ENCODE data around the gene C16orf54. TPM values are rescaled to one million over a fixed set of nuclear protein-coding genes. Genes with fewer than 3 reads are reported as not detected.
"Not testable (repeated sequence)": the region's sequence is repeated elsewhere in the genome, so short reads cannot be mapped to it uniquely, and the experiment has no call there.

The C16orf54 gene
- total RNA-seq, 1 experiment from 2014 or later: not detected

GRCh38 chr16:29698484-29699323 lies 47.1 kb downstream of the C16orf54 start:
- intact Hi-C loops (cut with micrococcal nuclease): no loop called here
- H3K36me3 Mint-ChIP-seq (ENCODE audit: insufficient read depth, unreplicated experiment): no peaks in the 10 kb centered on the region

GRCh38 chr16:29698042-29698441 lies 47.7 kb downstream of the C16orf54 start:
- H3K36me3 Mint-ChIP-seq (ENCODE audit: insufficient read depth, unreplicated experiment): no peaks in the 10 kb centered on the region
- no peak for DNase-seq (ENCODE audit: unreplicated experiment)
- ChIA-PET POLR2A (interaction anchor here (0.5 to 1.3 kb wide), 3 partner anchors 20 to 120 kb away, joined by 3 read pairs; no protein-coding TSS in a partner anchor), CTCF (interaction anchor here (1.3 to 3.0 kb wide), 2 partner anchors 122 to 334 kb away, joined by 3 to 25 read pairs; partner anchors contain the start of genes MVP and TLCD3B)
- intact Hi-C loops (cut with micrococcal nuclease): no loop called here
- no peak for TF ChIP-seq CTCF (IDR thresholded peaks at IDR 0.05; ENCODE audit: unreplicated experiment)
- no peak overlapping the region for H3K27ac Mint-ChIP-seq (ENCODE audit: low read depth, unreplicated experiment)
- no peak overlapping the region for H3K4me3 Mint-ChIP-seq (ENCODE audit: unreplicated experiment)
- H3K27me3 Mint-ChIP-seq (ENCODE audit: insufficient read depth, unreplicated experiment): peaks cover 22% of the 10 kb centered on the region
- H3K9me3 Mint-ChIP-seq (ENCODE audit: unreplicated experiment): no peaks in the 10 kb centered on the region
- no TSS peak for BruUV-seq (replicated peaks)
- no peaks in the 10 kb centered on the region for H3K4me1 Mint-ChIP-seq (ENCODE audit: insufficient read depth, unreplicated experiment)

More at GRCh38 chr16:29698484-29699323, 47.1 kb downstream of the C16orf54 start:
- Mint-ChIP-seq H3K27me3 (ENCODE audit: insufficient read depth, unreplicated experiment) (peaks cover 22% of the 10 kb centered on the region), H3K4me3 (ENCODE audit: unreplicated experiment) (no peak overlapping the region), H3K4me1 (ENCODE audit: insufficient read depth, unreplicated experiment) (no peaks in the 10 kb centered on the region), H3K9me3 (ENCODE audit: unreplicated experiment) (no peaks in the 10 kb centered on the region), H3K27ac (ENCODE audit: low read depth, unreplicated experiment) (no peak overlapping the region)
- ChIA-PET CTCF (interaction anchor here (0.6 to 3.0 kb wide), 17 partner anchors 13 to 614 kb away, joined by 3 to 25 read pairs (median 7); partner anchors contain the start of genes C16orf92, KIF22, MVP and TLCD3B), POLR2A (interaction anchor here (0.5 to 1.3 kb wide), 6 partner anchors 17 to 141 kb away, joined by 3 to 4 read pairs (median 3); partner anchors contain the start of gene KIF22)
- BruUV-seq (replicated peaks): no TSS peak
- no peak for DNase-seq (ENCODE audit: unreplicated experiment)
- TF ChIP-seq CTCF (IDR thresholded peaks at IDR 0.05; ENCODE audit: unreplicated experiment): no peak

- no peak for TF ChIP-seq CTCF (IDR thresholded peaks at IDR 0.05; ENCODE audit: unreplicated experiment)
- Mint-ChIP-seq H3K36me3 (ENCODE audit: insufficient read depth, unreplicated experiment) (no peaks in the 10 kb centered on the region), H3K27ac (ENCODE audit: low read depth, unreplicated experiment) (no peak overlapping the region), H3K4me1 (ENCODE audit: insufficient read depth, unreplicated experiment) (no peaks in the 10 kb centered on the region), H3K4me3 (ENCODE audit: unreplicated experiment) (no peak overlapping the region), H3K27me3 (ENCODE audit: insufficient read depth, unreplicated experiment) (peaks cover 22% of the 10 kb centered on the region), H3K9me3 (ENCODE audit: unreplicated experiment) (no peaks in the 10 kb centered on the region)
- no peak for DNase-seq (ENCODE audit: unreplicated experiment)
- CTCF ChIA-PET: no interaction called here
- POLR2A ChIA-PET: no interaction called here
- no TSS peak for BruUV-seq (replicated peaks)
- intact Hi-C loops (cut with micrococcal nuclease): no loop called here
Measured at GRCh38 chr16:29697391-29697790, 48.4 kb downstream of the C16orf54 start.

GRCh38 chr16:29696881-29697331 lies 48.9 kb downstream of the C16orf54 start:
- POLR2A ChIA-PET: interaction anchor here (0.6 kb wide), 2 partner anchors 226 to 555 kb away, joined by 3 to 4 read pairs; no protein-coding TSS in a partner anchor
- no peak for DNase-seq (ENCODE audit: unreplicated experiment)
- no peak overlapping the region for H3K4me3 Mint-ChIP-seq (ENCODE audit: unreplicated experiment)

GRCh38 chr16:29695675-29696074 lies 50.1 kb downstream of the C16orf54 start:
- BruUV-seq (replicated peaks); POLR2A ChIA-PET; H3K4me3 Mint-ChIP-seq (ENCODE audit: unreplicated experiment); DNase-seq (ENCODE audit: unreplicated experiment); H3K4me1 Mint-ChIP-seq (ENCODE audit: insufficient read depth, unreplicated experiment); H3K9me3 Mint-ChIP-seq (ENCODE audit: unreplicated experiment); H3K36me3 Mint-ChIP-seq (ENCODE audit: insufficient read depth, unreplicated experiment); intact Hi-C loops (cut with micrococcal nuclease); H3K27ac Mint-ChIP-seq (ENCODE audit: low read depth, unreplicated experiment): not testable (repeated sequence)
- peaks cover 22% of the 10 kb centered on the region for H3K27me3 Mint-ChIP-seq (ENCODE audit: insufficient read depth, unreplicated experiment)
- CTCF ChIA-PET: interaction anchor here (0.6 kb wide), 2 partner anchors 11 to 301 kb away, joined by 3 read pairs; no protein-coding TSS in a partner anchor

More at GRCh38 chr16:29696881-29697331, 48.9 kb downstream of the C16orf54 start:
- H3K4me1 Mint-ChIP-seq (ENCODE audit: insufficient read depth, unreplicated experiment): no peaks in the 10 kb centered on the region
- no peak for TF ChIP-seq CTCF (IDR thresholded peaks at IDR 0.05; ENCODE audit: unreplicated experiment)
- H3K36me3 Mint-ChIP-seq (ENCODE audit: insufficient read depth, unreplicated experiment): no peaks in the 10 kb centered on the region
- H3K9me3 Mint-ChIP-seq (ENCODE audit: unreplicated experiment): no peaks in the 10 kb centered on the region
- BruUV-seq (replicated peaks): no TSS peak
- H3K27me3 Mint-ChIP-seq (ENCODE audit: insufficient read depth, unreplicated experiment): peaks cover 22% of the 10 kb centered on the region
- H3K27ac Mint-ChIP-seq (ENCODE audit: low read depth, unreplicated experiment): no peak overlapping the region
- CTCF ChIA-PET: no interaction called here
- intact Hi-C loops (cut with micrococcal nuclease): no loop called here
